ENCODE measurements around the gene DSCAML1.

Gene DSCAML1

DNA sequence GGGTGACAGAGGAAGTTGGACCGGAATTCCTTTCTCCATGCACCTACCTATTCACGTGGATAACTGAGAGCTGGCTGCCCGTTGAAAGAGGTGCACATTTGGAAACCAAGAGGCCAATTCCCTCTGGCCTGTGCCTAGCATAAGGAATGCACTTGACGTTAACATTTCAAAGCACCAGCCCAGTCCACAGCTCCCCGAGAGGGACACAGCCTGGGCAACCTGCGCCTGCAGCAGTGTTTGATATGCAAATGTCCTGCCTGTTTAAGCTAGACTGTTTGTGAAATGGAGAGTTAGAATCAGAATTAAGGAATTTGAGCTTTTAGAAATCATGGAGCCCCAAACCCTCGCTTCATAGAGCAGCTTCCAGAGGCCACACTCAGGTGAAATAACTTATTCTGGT is 126.1 kb downstream of the DSCAML1 start:
- no peak for DNase-seq

DNA sequence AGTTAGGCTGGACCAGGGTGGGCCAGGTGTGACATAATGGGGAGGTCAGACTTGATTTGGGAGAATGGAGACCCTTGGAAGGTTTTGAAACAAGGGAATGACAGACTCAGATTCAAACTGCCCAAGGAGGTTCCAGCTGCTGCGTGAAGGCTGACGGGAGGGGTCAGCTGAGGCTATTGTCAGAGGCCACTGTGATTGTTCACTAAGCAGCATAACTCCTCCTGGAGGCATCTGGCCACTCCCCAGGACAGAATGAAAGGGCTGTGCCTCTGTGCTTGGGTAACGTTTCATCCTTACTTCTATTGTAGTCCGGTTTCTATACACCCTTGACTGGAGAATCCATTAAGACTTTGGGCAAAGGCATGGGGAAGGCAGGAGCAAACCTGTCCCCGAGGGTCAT is 126.6 kb downstream of the DSCAML1 start:
- peak in 21 of 58 donors; percentile 17 to 73 (median 34) for DNase-seq

DNA sequence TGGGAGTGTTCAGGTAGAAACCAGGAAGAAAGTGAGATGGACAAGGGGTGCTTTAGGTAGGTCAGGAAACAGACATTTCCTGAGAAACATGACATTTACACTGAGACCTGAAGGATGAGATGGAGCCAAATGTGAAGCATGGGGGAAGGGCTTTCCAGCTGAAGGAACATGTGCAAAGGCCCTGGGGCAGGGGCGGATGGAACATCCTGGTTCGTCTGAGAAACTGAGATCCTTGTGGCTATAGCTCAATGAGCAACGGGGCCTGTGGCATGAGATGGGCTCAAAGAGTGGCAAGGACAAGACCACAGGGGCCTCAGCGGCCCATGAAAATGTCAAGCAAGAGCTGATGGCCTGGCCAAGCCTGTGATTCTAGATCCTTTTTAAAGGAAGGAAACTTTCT is 127.4 kb downstream of the DSCAML1 start:
- no peak for DNase-seq

DNA sequence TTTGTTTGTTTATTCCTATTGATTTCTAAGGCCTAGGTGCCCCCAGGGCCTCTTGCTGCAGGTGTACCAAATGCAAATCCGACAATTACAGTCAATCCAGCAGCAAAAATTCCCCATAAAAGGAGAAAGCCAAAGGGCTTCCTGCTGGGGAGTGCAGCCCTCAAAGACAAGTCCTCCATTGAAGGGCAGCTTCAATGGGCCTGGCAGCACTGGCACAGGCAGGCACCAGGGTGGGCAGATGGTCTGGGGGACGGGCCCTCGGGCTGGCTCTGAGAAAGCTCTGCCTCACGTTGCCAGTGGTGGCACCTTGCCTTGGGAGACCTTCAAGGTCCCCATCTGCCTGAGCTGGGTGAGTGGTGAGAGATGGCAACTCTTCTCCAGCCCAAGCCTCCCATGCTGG is 128.0 kb downstream of the DSCAML1 start:
- DNase-seq: peak in 24 of 58 donors; percentile 15 to 59 (median 34)

DNA sequence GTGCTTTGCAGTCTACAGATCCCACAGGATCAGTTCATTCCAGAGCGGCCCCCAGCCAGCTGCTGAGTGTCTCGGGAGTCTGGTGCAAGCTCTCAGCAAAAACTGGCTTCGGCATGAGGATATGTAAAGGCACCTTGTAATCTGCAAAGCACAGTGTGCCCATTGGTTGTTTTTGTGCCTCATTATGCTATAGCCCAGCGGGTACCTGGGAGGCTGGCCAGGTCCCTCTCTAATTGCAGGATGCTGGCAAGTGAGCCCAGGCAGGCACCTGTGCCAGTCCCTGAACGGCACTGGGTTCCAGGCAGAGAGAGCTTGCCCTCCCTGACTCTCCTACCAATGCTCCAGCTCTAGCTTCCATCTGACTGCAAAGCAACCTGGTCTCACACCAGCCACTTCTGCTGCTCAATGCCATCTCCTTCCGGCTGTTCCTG is 128.7 kb downstream of the DSCAML1 start:
- DNase-seq: peak in 32 of 58 donors; percentile 11 to 76 (median 43)

DNA sequence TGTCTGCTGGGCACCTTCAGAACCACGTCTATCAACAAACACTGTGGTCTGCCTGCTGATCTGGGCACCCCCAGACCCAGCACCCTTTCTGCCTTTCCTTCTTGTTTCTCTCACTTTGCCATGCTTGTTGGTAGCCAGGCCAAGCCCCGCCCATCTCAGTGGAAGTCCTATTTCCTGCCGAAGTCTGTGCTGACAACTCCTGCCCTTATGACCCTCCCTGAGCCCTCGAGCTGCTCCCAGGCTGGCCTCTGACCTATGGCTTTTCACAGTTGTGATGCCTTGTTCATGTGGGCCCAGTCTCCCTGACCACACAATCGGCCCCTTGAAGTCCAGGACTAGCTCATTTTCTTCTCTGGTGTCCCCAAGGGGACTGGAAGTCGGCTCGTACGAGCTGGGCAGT is 132.1 kb downstream of the DSCAML1 start:
- peak in 3 of 58 donors; percentile 25 to 36 (median 29) for DNase-seq

DNA sequence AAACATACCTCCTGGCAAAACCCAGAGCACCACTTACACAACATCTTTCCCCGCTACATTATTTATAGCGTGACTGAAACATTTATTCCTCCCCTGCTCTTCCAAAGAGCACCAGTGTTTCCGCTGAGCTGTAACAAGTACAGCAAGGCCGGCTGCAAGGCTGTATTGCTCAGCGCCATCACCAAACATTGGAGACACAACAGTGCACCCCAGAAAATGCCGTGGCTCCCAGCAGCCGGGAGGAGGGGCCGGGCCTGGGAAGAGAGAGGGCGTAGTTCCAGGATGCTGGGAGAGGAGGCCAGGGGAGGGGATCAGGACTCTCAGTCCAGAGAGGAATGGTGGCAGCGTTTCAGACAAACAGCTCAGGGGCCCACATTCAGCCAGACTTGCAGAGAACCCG is 133.2 kb downstream of the DSCAML1 start:
- DNase-seq: peak in 50 of 58 donors; percentile 13 to 83 (median 60)

DNA sequence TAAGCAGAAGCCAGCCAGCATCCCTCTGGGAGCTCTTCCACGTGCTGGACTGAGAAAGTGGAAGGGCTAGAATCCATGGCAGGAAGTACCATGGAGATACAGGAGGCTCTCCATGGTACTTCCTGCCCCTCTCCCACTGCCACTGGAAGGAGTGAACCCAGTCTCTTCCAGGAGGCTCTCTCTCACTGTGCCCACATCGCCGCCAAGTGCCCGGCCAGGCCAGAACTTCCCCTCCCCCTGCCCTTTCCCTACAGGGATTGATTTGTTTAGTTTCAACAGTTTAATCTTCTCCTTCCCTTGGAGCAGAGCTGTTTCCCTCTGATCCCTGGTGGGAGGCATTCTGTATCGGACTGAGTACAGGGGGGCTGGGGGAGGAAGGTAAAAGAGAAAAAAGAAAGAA is 133.6 kb downstream of the DSCAML1 start:
- peak in 46 of 58 donors; percentile 26 to 79 (median 60) for DNase-seq

DNA sequence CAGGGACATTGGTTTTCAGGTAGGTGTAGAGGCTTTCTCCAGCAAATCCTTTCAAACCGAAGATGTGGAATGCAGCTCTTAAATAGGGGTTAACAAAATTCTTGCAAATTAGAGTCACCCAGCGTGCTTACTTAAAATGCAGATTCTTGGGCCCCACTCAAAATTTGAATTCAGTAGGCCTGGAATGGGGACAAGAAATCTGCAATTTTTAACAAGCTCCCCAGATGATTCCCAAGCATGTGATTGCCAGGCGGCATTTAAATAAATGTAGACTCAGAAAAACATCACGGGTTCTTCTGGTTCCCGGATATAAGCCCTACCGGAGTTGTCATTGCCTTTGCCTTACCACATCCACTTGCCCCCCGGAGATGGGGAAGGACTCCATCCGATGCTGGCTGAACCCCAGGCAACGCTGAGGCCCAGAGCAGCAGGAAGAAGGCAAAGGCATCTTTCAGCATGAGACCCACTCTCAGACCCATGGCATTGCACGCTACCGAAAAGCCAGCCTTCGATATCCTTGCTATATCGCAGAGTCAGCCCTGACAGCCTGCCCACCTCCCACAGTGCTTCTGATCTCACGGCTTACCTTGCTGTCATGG is 134.2 kb downstream of the DSCAML1 start:
- DNase-seq: peak in 2 of 58 donors; percentile 18 to 27

DNA sequence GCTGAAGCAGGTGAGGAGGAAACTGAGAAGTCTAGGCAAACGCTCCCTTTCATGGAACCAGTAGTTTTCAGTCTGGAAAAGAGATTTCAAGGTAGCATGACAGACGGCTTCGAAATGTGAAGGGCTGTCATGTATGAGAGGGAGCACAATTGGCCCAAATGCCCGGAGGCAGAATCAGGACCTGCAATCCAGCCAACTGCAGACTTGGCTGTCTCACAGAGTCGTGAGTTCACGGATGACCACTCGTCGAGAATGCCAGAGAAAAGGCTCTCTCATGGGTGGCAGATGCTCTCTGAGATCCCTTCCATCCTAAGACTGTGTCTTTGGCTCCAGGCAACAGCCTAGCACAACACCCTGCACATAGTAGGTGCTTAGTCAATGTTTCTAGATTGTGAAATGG is 134.8 kb downstream of the DSCAML1 start:
- peak in 1 of 58 donors; percentile 55 for DNase-seq

DNA sequence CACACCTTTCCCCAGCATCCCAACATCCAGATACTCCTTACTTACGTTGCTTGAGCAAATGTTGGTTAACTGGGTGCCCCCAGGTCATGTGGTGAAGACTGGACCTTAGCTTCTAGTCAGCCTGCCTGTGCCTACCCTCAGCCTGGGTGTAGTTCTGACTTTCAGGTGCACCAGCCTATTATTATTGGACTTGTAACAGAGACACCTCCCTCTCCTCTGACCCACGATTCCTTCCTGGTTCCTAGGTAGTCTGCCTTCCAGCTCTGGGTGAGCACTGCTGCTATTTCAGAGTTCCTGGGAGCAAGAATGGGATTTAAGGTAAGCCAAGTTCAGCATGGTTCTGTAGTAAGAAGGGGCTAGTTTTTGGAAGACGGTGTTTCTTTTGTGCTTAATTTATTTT is 138.2 kb downstream of the DSCAML1 start:
- no peak for DNase-seq

DNA sequence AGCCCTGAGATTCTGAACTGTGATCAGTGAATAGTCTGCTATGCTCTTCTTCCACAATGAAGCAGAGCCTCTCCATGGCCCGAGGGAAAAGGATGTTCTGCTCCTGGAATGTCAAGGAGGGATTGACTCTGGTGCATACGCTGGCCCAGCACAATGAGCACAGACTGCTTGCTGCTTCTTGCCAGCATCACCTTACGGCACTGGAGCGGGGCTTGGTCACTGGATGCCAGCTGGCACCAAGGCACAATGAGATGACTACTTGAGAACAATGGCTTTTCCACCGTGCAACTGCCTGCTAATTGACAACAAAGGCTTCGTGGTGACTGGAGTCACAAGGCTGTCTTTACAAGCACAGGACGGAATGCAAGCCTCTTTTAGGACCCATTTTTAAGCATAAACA is 139.2 kb downstream of the DSCAML1 start:
- peak in 45 of 58 donors; percentile 24 to 90 (median 63) for DNase-seq

DNA sequence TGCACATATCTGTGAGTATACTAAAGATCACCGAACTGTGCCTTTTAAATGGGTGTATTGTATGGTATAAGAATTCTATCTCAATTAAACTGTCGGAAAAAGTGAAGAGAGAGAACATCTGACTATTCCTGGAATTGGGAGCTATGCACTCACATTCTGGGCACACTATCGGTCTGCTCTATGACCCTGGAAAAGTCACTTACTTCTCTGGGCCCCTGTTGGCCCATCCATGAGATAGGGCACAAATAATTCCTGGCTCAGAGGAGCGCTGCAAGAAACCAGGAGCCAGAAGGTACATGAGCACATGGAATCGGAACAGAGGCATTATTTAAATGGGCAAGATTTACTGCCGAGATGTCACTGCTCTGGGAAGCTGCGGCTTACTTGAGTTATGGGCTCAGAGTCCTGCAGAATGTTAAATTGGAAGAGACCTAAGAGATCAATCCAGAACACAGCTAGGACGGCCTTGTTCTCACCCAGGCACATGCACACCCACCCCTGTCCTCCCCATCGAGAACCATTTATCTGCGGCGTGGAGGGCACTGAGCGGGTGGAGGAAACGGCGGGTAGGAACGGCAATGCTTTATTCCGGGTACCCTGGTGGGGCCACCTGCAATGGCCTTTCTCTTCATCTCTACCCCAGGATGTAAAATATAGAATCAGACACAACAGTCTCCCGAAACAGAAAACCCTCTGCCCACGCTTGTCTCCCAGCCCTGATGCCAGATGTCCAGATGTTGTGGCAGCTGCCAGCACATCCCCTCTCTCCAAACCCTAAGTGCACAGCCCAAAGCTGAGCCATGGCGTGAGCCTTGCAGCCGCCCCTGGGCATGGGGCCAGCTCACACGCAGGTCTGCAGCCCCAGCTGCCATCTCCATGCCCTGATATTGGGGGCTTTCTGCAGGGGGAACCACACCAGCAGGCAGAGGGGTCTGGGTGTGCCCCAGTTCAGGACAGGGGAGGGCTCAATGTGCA is 142.4 kb downstream of the DSCAML1 start:
- peak in 1 of 58 donors; percentile 24 for DNase-seq

DNA sequence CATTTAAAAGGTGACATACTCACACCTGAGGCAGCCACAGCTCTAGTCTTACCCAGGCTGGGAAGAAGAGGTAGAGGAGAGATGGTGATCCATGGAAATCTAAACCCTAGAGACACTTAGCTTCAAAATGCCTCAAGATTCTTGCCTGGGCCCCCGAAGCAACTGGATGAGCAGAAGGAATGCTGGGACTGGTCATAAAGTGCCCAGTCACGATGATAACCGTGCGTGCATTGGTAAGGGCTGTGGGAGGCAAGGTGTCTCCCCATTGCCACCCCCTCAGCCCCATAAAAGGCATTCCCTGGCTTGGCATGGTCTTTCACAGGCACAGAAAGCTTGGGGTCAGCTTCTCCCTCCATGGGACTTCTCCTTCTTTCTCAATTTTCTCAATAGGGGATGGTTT is 144.5 kb downstream of the DSCAML1 start:
- DNase-seq: no peak

DNA sequence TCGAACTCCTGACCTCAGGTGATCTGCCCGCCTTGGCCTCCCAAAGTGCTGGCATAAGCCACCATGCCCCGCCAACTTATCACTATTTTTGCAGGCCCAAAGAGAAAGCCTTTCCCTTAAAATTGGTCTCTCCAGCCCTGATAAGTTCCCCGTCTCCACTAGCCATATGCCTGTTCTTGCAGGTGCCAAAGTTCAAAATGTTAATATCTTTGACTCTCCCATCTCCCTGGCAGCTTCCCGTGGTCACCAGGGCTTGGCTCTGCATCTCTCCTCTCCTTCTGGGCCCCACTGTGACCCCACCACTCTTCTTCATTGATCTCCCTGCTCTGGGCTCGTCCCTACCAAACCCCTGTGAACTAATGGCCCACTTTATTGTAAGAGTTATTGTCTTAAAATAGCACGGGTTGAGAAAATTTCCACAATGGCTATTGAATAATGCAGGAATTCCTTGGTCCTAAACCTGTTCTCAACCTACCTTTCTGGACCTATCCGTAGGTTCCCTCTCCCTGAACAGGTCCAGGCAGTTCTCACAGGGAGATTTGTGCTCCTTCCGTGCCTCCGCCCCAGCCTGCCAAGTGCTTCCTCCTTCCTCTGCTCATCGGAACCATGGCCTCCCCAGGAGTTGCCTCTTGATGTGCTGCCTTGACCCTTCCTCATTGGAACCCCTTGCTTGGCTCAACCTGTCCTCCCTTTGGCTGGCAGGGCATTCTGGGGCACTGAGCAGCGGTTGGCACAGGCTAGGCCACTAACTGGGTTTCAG is 147.5 kb downstream of the DSCAML1 start:
- DNase-seq: no peak

DNA sequence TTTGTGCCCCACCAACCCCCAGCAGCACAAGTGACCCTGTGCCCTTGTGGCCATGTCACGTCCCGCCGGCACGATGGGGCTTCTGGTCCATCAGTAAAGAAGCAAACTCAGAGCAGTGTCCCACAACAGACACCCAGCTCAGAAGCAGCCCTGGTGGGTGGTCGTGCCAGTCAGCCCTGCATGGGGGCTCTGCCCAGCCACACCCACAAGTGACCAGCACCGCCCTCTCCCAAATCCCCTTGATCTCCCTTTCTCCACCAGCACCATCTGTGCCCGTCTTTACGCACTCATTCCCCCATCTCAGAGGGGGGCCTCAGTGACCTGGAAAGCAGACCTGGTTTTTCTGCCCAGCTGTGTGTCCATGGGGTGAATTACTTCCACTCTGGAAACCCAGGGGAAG is 149.1 kb downstream of the DSCAML1 start:
- DNase-seq: no peak

DNA sequence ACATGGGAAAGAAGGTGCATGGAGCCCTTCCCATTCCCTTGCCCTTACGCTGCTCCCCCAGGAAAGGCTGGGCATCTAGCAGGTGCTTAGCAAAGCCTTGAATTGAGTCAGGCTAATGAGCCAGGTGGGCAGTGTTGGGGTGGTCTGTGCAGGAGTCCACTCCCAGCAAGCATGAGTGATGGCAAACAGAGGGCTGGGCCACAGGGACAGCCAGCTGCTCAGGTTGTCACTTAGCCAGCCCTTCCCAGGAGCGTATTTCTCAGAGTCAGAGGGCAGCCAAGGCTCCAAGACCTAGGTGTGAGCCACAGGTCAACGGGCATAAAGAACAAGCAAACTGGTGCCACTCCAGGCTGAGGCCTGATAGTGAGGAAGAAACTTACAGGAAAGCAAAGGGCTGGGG is 149.8 kb downstream of the DSCAML1 start:
- no peak for DNase-seq

DNA sequence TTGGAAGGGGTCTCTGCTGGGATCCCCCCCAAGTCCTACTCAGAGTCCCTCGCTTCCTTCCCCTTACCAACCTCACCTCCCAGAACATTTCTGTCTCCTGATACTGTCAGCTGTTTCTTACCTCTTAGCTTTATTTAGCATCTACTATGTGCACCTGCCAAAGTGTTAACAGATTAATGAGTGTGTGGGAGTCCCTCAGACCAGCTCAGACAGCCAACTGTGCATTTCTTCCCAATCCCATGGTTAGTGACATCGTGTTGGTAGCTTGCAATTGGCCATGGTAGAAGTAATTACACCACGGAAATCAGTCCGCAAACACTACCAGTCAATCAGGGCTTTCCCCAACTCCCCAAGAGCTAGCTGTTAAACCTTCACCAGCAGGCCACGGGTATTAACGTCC is 150.6 kb downstream of the DSCAML1 start:
- DNase-seq: no peak

DNA sequence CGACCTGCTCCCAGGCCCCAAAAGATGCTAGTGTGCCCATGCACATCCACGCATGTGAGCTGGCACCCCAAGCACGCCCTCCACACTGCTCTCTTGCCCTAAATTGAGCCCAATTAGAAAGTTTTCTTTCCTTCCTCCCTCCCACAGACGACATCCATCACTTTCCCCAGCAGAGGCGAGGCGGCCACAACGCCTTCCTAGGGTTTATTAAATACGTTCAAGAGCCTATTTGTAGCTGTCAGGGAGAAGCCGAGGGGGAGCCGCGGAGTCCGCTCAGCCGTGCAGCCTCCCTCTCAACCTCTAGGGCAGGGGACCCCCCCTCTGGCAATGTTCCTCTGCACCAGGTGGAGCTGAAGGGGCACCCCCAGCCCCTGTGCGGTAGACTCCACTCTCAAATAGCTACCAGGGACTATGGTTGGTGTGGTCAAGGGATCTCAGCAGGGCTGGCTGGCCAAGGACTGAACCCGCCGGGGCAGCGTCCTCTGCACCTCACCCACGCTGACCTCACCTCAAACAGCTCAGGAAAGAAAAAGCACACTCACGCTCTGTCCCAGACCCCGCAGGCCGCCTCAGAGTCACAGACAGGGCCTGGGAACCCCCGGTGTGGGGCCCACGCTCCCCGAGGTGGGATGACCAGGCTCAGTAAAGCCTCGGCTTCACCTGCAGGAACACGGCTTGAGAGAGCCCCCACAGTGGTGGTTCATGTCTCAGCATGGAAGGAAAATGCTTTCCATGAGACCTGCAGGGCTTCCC is 152.4 kb downstream of the DSCAML1 start:
- DNase-seq: no peak

DNA sequence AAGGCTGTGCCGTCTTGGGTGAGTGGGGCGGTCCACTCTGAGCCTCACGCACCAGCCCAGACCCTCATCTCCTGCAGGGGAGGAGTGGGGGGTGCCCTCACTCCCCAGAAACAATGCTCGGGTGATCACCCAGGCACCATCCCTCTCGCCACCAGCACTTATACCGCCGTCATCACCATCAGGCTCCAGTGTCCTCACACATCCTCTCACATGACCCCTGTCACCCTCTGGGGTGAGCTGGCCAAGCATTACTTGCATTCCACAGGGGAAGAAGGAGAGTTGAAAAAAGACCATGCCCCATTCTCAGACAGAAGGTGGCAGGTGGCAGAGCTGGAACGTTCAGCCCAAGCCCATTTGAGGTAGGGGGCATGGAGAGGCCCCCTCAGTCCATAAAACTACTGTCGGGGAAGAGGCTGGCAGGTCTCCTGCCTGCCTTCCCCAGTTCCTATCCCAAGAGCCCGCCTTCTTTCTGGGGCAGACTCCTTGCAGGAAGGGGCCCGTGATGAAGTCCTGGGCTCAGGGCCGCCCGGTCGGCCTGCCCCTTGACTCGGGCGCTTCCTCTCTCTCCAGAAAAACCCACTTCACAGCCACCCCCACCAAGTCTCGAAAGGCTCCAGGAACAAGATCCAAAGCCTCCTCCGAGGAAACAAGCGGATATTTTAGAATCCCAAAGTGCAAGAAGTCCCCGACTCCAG is 153.3 kb downstream of the DSCAML1 start:
- DNase-seq: peak in 3 of 58 donors; percentile 35 to 61 (median 36)

All from anterior cingulate cortex (tissue), 58 donors.